Midbrain (tissue), 1 donor: Measurements from ENCODE around the gene MACROH2A1.
A peak's percentile ranks its signal among the peaks of the same experiment; 100 is the strongest.

Experiments used
- DNase-seq: peaks from one replicate; lab custom pipeline; 2025; lab: John Stamatoyannopoulos, UW

The MACROH2A1 gene

GRCh38 chr5:135398855-135399793 is at the start of gene MACROH2A1:
TSS of gene MACROH2A1 (minus strand) at chr5:135399231. CDS start at chr5:135389093, 10,138 bp downstream.
- DNase-seq, result peak; percentile 91

- no peak for DNase-seq
Observed at GRCh38 chr5:135448071-135448739, 49.2 kb upstream of the MACROH2A1 start.

- DNase-seq, result no peak
Observed at GRCh38 chr5:135447298-135447929, 48.4 kb upstream of the MACROH2A1 start, which contains the start of gene DCANP1. TSS of gene DCANP1 (minus strand) at chr5:135447348. CDS start at chr5:135447108, 240 bp downstream.

- DNase-seq, result no peak
Observed at GRCh38 chr5:135446615-135447014, 47.6 kb upstream of the MACROH2A1 start.

- no peak for DNase-seq
Observed at GRCh38 chr5:135446206-135446605, 47.2 kb upstream of the MACROH2A1 start.

GRCh38 chr5:135445306-135445985 is 46.4 kb upstream of the MACROH2A1 start:
- DNase-seq, result no peak

GRCh38 chr5:135444881-135445280 is 45.9 kb upstream of the MACROH2A1 start:
- DNase-seq, result no peak

GRCh38 chr5:135444360-135444759 is 45.3 kb upstream of the MACROH2A1 start:
- DNase-seq, result no peak

- DNase-seq, result no peak
Observed at GRCh38 chr5:135443161-135443960, 44.3 kb upstream of the MACROH2A1 start.

GRCh38 chr5:135442431-135443160 is 43.6 kb upstream of the MACROH2A1 start:
- DNase-seq, result no peak

- DNase-seq, result no peak
Observed at GRCh38 chr5:135441919-135442318, 42.9 kb upstream of the MACROH2A1 start.

GRCh38 chr5:135441350-135441831 is 42.4 kb upstream of the MACROH2A1 start:
- no peak for DNase-seq

- DNase-seq, result no peak
Observed at GRCh38 chr5:135440916-135441315, 41.9 kb upstream of the MACROH2A1 start.

GRCh38 chr5:135439231-135440205 is 40.5 kb upstream of the MACROH2A1 start:
- no peak for DNase-seq

- DNase-seq, result no peak
Observed at GRCh38 chr5:135438636-135439221, 39.7 kb upstream of the MACROH2A1 start.

- DNase-seq, result no peak
Observed at GRCh38 chr5:135437796-135438560, 38.9 kb upstream of the MACROH2A1 start.

- no peak for DNase-seq
Observed at GRCh38 chr5:135437422-135437795, 38.4 kb upstream of the MACROH2A1 start.

- no peak for DNase-seq
Observed at GRCh38 chr5:135436951-135437418, 38.0 kb upstream of the MACROH2A1 start.
